SK-N-MC (cell line): ENCODE measurements around the gene ABCA7.
"Not testable (repeated sequence)": the region's sequence is repeated elsewhere in the genome, so short reads cannot be mapped to it uniquely, and the experiment has no call there.

ENCODE experiments used
- EZH2 ChIP-seq: fragments of 200-600 bp; sonication (generic); IDR thresholded peaks from one replicate; pipeline ENCODE4 v1.6.1; 2017; ENCODE audit warnings: antibody characterized with exemption
- POLR2AphosphoS5 ChIP-seq: IDR thresholded peaks from 2 replicates; pipeline ENCODE4 v1.6.1; 2012; ENCODE audit warnings: mild to moderate bottlenecking, low read depth, low read length, borderline replicate concordance

GRCh38 chr19:1025080-1025479 is 14.8 kb upstream of the ABCA7 start:
- TF ChIP-seq POLR2AphosphoS5, EZH2: not testable (repeated sequence)
